HFF-Myc (cell line): ENCODE measurements around the gene KLHL29.

ENCODE experiments used
- DNase-seq: peaks from one replicate; pipeline ENCODE4 v3.0.0-alpha.2; 2011; ENCODE audit warnings: low read depth; ENCODE audit errors: extremely low read depth
- H3K4me3 ChIP-seq: replicated peaks from 2 replicates; pipeline ENCODE4 v1.5.1; 2011; ENCODE audit warnings: low read depth, mild to moderate bottlenecking, control low read depth, low read length
- TF ChIP-seq, protein P1 (sequence below): IDR thresholded peaks from 2 replicates; pipeline ENCODE4 v1.5.1; 2012; ENCODE audit warnings: mild to moderate bottlenecking, low read depth, low read length, control low read depth; ENCODE audit errors: missing control alignments

KLHL29 gene

GRCh38 chr2:23661276-23662050 is 276.5 kb downstream of the KLHL29 start:
- H3K4me3 ChIP-seq: no peak overlapping the region
- TF ChIP-seq, protein P1, sequence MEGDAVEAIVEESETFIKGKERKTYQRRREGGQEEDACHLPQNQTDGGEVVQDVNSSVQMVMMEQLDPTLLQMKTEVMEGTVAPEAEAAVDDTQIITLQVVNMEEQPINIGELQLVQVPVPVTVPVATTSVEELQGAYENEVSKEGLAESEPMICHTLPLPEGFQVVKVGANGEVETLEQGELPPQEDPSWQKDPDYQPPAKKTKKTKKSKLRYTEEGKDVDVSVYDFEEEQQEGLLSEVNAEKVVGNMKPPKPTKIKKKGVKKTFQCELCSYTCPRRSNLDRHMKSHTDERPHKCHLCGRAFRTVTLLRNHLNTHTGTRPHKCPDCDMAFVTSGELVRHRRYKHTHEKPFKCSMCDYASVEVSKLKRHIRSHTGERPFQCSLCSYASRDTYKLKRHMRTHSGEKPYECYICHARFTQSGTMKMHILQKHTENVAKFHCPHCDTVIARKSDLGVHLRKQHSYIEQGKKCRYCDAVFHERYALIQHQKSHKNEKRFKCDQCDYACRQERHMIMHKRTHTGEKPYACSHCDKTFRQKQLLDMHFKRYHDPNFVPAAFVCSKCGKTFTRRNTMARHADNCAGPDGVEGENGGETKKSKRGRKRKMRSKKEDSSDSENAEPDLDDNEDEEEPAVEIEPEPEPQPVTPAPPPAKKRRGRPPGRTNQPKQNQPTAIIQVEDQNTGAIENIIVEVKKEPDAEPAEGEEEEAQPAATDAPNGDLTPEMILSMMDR: no peak
- no peak for DNase-seq

- TF ChIP-seq, protein P1: no peak
- no peak overlapping the region for H3K4me3 ChIP-seq
- DNase-seq: no peak
These were observed 277.5 kb downstream of the KLHL29 start for GRCh38 chr2:23662466-23662865.

DNA sequence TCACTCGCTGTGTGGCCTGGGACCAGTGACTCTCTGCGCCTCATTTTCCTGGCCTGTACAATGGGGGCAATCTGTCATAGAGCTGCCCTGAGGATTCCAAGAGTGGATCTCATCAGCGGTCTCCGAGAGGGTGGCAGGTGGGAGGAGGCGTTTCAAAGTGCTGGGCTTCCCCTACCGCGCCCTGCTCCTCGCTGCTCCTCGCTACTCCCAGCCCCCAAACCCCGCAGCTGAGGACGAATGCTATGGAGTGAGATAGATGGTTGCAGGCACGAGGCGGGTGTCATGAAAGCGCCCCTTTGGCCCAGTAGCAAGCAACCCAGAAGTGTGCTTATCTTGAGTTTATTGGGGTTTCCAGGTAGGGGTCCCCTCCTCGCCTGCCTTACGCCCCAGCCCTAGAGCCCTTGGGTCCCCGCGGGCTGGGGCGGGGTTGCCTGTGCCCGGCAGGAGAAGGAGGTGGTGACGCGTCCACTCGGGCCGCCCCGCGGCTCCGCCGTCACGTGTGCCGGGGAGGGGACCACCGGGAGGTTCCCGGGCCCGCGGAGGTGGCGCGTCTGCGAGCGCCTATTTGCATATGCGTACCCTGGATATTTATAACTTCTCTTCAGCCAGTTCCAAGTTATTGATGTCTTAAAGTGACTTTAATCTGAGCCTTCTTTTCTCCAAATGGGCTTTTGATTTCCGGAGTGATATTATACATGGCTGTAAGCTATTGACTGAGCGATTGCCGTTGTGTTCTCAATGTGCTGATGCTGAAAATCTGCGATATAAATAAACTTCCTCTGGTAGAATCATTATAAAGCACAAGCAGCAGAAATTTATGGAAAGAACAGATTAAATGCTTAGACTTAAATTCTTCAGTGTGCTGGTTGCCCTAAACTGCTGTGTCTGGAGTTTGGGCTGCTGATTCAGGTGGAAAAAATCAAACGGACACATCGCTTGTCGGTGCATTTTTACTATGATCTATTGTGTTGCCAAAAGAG is 278.3 kb downstream of the KLHL29 start:
- TF ChIP-seq, protein P1: no peak
- H3K4me3 ChIP-seq: no peak overlapping the region
- DNase-seq: no peak

GRCh38 chr2:23664066-23664788 is 279.2 kb downstream of the KLHL29 start:
- TF ChIP-seq, protein P1: no peak
- no peak for DNase-seq
- no peak overlapping the region for H3K4me3 ChIP-seq

GRCh38 chr2:23666241-23666979 is 281.4 kb downstream of the KLHL29 start:
- no peak overlapping the region for H3K4me3 ChIP-seq
- TF ChIP-seq, protein P1: no peak
- DNase-seq: no peak

DNA sequence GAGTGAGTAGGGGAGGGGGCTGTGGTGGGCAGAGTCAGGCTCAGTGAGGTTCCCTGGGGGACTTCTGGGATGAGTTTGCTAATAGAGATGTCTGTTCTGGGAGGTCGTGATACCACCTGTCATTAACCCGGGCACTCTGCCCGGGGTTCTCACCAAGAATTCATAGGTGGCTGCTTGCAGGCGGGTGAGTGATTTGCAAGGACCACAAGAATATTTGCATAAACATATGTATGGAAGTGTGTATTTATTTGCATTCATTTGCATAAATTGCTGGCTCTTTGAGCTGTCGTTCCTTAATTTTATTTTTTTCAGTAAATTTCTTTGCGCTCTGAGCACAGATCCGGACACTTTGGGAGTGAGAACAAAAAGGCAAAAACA is 282.0 kb downstream of the KLHL29 start:
- H3K4me3 ChIP-seq: no peak overlapping the region
- TF ChIP-seq, protein P1: no peak
- DNase-seq: no peak
